GM12878 (cell line): ENCODE measurements around the gene MTFR1L. TPM values are rescaled to one million over a fixed set of nuclear protein-coding genes. Genes with fewer than 3 reads are reported as not detected.

ENCODE experiments used
- HCFC1 ChIP-seq: fragments of 150-350 bp; IDR thresholded peaks from 2 replicates; pipeline ENCODE4 v1.6.1; 2014; ENCODE audit warnings: low read length
- HDAC2 ChIP-seq: fragments of 200-600 bp; sonication (generic); IDR thresholded peaks from 2 replicates; pipeline ENCODE4 v1.6.1; 2017
- IRF4 ChIP-seq: IDR thresholded peaks from 2 replicates; pipeline ENCODE4 v1.6.1; 2011; ENCODE audit warnings: low read depth, low read length
- MEF2B ChIP-seq: fragments of 450-650 bp; IDR thresholded peaks from 2 replicates; pipeline ENCODE4 v1.6.1; 2018; ENCODE audit warnings: mild to moderate bottlenecking, moderate library complexity; ENCODE audit not compliant: partially characterized antibody, poor library complexity, severe bottlenecking
- NRF1 ChIP-seq: conservative IDR thresholded peaks from 2 replicates; pipeline ENCODE4 v1.6.1; 2011; ENCODE audit warnings: mild to moderate bottlenecking, low read depth, low read length, improper control_type of control experiment
- TCF3 ChIP-seq: IDR thresholded peaks from 2 replicates; pipeline ENCODE4 v1.6.1; 2012; ENCODE audit warnings: low read depth, mild to moderate bottlenecking, low read length, borderline replicate concordance; ENCODE audit not compliant: insufficient read depth
- TCF7 ChIP-seq: IDR thresholded peaks from 2 replicates; pipeline ENCODE4 v1.6.1; 2014; ENCODE audit warnings: antibody characterized with exemption, borderline replicate concordance
- YBX1 ChIP-seq: fragments of 450-650 bp; IDR thresholded peaks from 2 replicates; pipeline ENCODE4 v1.6.1; 2016; ENCODE audit warnings: antibody characterized with exemption
- ZBTB33 ChIP-seq: fragments of 450-650 bp; IDR thresholded peaks from 2 replicates; pipeline ENCODE4 v1.6.1; 2017; ENCODE audit warnings: mild to moderate bottlenecking
- ZNF384 ChIP-seq: IDR thresholded peaks from 2 replicates; pipeline ENCODE4 v1.6.1; 2012; ENCODE audit warnings: low read depth, mild to moderate bottlenecking, low read length, improper control_type of control experiment, borderline replicate concordance
- polyA plus RNA-seq, 11 experiments: library from polyadenylated mRNA; depleted of rRNA in 4 of 11; unstranded in 6 of 11; stranded (reverse) in 5 of 11; fragments of >200 nt; fragmentation: Nextera tagmentation in 4 of 11; fragmentation: Illumina TruSeq in 1 of 11; extraction: Ambion mirVana in 4 of 11; extraction: Trizol in 1 of 11; gene quantifications; 1 replicate in 1 of 11; 2 replicates in 10 of 11; pipeline versions ENCODE4 v1.2.1 to v1.2.3, GENCODE V29; 2011 to 2016; ENCODE audit warnings: inconsistent platforms in 2 of 11, missing spikeins in 2 of 11, low read depth in 1 of 11
- total RNA-seq, 4 experiments: library from RNA; depleted of rRNA in 3 of 4; stranded (reverse); fragments of >200 nt in 3 of 4; fragmentation: Illumina TruSeq in 1 of 4; extraction: Trizol in 1 of 4; gene quantifications; 2 replicates each; pipeline versions ENCODE4 v1.2.1 to v1.2.3, GENCODE V29; 2013 to 2021
- TF ChIP-seq, protein P1 (sequence below), 3 experiments: IDR thresholded peaks in 2 of 3; conservative IDR thresholded peaks in 1 of 3; 2 replicates each; pipeline ENCODE4 v1.5.1; 2011; ENCODE audit warnings: low read depth in 3 of 3, low read length in 3 of 3, mild to moderate bottlenecking in 3 of 3, control low read depth in 2 of 3, moderate library complexity in 2 of 3, inconsistent platforms in 1 of 3, mixed read lengths in 1 of 3; ENCODE audit not compliant: control insufficient read depth in 2 of 3, insufficient read depth in 1 of 3; ENCODE audit errors: extremely low read depth in 1 of 3
- TF ChIP-seq, protein P2 (sequence below): fragments of 450-650 bp; IDR thresholded peaks from 2 replicates; pipeline ENCODE4 v1.6.1; 2017; ENCODE audit warnings: low read depth, mild to moderate bottlenecking, moderate library complexity

MTFR1L gene
- total and polyA plus RNA-seq, 10 of the 15 experiments (the other 5 are each of a cell fraction or from before 2014, with no cell fraction given), result 16.9 to 44.2 (median 30.3) TPM

DNA sequence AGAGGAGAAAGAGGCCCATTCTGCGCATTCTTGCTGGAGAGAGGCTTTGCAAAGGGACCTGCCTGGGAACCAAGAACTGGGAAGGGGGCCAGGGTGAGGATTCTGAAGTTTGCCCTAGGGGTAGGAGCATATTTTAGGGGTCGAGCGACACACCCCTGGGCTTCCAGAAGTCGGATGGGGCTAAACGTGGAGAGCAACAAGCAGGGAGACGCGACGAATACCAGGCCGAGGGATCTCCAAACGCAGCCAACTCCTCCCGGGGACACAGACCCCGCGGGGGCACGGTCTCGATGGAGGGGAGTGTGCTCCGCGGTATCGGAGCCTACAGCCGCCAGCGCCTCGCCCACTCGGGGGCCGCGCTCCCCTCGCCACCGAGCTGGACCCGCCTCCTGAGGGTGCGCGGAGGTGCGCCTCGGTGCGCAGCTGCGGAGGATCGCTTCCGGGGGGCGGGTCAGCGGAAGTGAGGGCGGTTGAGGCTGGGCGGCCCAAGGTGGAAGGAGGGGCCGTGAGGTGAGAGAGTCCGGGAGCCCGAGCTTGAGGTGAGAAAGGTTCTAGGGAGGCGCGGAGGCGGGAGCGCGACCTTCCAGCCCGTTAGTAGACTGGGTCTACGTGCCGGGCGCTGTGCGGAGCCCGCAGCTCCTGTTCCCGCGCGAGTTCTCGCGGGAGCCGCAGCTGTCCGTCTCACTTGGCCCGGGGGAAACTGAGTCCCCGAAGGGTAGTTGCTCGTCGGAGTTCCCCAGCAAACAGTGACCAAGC lies at the start of gene MTFR1L (continued):
- TF ChIP-seq, protein P1, sequence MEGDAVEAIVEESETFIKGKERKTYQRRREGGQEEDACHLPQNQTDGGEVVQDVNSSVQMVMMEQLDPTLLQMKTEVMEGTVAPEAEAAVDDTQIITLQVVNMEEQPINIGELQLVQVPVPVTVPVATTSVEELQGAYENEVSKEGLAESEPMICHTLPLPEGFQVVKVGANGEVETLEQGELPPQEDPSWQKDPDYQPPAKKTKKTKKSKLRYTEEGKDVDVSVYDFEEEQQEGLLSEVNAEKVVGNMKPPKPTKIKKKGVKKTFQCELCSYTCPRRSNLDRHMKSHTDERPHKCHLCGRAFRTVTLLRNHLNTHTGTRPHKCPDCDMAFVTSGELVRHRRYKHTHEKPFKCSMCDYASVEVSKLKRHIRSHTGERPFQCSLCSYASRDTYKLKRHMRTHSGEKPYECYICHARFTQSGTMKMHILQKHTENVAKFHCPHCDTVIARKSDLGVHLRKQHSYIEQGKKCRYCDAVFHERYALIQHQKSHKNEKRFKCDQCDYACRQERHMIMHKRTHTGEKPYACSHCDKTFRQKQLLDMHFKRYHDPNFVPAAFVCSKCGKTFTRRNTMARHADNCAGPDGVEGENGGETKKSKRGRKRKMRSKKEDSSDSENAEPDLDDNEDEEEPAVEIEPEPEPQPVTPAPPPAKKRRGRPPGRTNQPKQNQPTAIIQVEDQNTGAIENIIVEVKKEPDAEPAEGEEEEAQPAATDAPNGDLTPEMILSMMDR (IDR thresholded peaks at IDR 0.05 in 2 of 3, conservative IDR thresholded peaks at IDR 0.05 in 1 of 3; ENCODE audit: control insufficient read depth in 2 of 3, extremely low read depth in 1 of 3, insufficient read depth in 1 of 3, low read depth in 3 of 3, low read length in 3 of 3), result no peak
- no peak for TF ChIP-seq HDAC2
- 0 out of 2 replicates have a peak, but pooled peaks have one; percentile 42 for TF ChIP-seq YBX1
- TF ChIP-seq NRF1, result peak; percentile 62
- no peak for TF ChIP-seq ZBTB33
- no peak for TF ChIP-seq HCFC1
- no peak for TF ChIP-seq TCF7
- no peak for TF ChIP-seq MEF2B
- TF ChIP-seq, protein P2, sequence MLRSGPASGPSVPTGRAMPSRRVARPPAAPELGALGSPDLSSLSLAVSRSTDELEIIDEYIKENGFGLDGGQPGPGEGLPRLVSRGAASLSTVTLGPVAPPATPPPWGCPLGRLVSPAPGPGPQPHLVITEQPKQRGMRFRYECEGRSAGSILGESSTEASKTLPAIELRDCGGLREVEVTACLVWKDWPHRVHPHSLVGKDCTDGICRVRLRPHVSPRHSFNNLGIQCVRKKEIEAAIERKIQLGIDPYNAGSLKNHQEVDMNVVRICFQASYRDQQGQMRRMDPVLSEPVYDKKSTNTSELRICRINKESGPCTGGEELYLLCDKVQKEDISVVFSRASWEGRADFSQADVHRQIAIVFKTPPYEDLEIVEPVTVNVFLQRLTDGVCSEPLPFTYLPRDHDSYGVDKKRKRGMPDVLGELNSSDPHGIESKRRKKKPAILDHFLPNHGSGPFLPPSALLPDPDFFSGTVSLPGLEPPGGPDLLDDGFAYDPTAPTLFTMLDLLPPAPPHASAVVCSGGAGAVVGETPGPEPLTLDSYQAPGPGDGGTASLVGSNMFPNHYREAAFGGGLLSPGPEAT, result peak; percentile 57; the same call in 1 of the 2 replicates
- TF ChIP-seq ZNF384, result no peak
- TF ChIP-seq TCF3, result 0 out of 2 replicates have a peak, but pooled peaks have one; percentile 29
- TF ChIP-seq IRF4, result no peak
